GM21737 (cell line): ENCODE data around the gene TERB1.
"Not testable (repeated sequence)": the region's sequence is repeated elsewhere in the genome, so short reads cannot be mapped to it uniquely, and the experiment has no call there.

Experiments
- ATAC-seq: cut with Tn5 transposase; IDR thresholded peaks from one replicate; pipeline ENCODE4 v1.9.1; 2021; ENCODE audit warnings: mild to moderate bottlenecking, moderate library complexity; ENCODE audit not compliant: unreplicated experiment

TERB1 gene

DNA sequence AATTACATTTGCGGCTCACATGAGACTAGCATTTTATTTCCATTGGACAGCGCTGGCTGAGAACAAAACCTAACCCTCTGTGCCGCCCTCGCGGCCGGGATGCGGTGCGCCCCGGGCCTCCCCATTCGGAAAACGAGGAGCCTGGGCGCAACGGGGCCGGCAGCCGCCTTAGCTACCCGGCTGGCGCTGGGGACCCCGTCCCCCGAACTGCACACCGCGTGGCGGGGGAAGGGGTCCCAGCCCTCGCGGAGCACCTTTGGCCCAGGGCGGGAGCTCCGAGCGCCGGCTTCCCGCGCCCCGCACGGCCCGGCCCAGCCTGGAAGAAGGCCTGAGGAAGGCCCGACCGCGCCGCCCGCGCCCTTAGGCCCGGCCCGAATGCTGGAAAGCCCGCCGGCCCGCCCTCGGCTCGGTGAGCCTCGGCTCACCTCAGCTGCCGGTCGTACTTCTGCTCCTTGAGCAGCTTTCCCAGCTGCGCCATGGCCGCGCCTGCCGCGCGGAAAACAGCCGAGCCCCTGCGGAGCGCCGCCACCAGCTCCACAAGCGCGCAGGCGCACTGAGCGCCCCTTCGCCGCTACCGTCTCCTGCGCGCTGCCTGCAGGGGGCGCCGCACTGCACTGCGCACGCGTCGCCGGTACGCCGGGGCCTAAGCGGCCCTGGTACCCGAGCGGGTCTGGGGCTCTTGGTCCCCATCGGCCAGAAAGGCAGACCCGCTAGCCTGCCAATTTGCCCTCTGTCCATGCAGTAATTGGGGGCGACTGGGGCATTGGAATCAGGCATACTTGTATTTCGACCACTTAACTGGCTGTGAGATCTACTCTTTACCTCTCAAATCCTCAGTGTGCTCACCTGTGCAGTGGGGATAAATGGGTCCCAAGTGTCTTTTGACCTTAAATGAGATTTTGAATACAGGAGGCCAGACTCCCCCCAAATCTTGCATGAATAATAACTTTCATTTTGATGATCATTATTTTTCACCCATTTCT, 29.3 kb upstream of the TERB1 start, which contains the start of gene NAE1:
Gene NAE1 (minus strand): TSS at position 555 of the 983 bp plus-strand sequence. CDS start 77 bp downstream, at position 478.
- ATAC-seq, result peak; percentile 92

DNA sequence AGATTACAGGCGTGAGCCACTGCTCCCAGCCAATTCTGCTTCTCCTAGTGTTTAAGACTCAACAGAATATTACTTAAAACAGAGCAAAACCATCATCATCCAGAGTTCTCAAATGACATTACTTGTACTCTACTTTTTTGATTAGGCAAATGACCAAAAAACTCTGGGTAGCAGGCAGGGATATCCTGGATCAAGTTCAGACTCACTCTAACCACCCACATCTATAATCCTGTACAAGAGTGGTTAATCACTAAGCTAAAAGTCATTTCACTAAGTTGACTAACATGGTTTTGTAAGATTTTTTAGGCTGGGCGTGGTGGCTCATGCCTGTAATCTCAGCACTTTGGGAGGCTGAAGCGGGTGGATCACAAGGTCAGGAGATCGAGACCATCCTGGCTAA, 22.6 kb upstream of the TERB1 start:
- no peak for ATAC-seq

DNA sequence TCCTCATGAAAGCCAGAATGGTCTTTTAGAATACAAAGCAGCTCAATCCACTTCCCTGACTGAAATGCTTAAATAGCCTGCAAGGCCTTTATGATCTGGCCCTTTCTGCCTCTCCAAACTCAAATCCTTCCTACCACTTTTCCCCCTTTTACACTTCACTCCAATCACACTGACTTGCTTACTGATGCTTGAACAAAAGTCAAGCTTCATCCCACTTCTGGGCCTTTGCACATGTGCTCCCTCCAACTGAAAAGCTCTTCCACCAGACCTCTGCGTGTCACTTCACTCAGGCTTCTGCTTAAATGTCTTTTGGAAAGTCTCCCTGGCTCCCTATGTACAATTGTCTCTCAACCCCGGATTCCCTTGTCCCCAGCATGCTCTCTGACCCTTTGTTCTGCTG, 13.3 kb upstream of the TERB1 start:
- no peak for ATAC-seq

DNA sequence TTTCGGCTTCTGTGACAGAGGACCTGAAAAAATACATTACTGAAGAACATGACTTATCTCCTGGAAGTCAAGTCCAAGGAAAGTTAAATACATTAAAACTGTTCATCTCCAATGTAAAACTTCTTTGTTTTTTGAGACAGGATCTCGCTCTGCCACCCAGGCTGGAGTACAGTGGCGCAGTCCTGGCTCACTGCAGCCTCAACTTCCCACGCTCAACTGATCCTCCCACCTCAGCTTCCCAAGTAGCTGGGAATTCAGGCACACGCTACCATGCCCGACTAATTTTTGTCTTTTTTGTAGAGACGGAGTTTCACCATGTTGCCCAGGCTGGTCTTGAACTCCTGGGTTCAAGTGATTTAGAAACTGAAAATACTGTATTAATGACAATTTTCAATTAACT, 9.7 kb upstream of the TERB1 start:
- ATAC-seq, result no peak

DNA sequence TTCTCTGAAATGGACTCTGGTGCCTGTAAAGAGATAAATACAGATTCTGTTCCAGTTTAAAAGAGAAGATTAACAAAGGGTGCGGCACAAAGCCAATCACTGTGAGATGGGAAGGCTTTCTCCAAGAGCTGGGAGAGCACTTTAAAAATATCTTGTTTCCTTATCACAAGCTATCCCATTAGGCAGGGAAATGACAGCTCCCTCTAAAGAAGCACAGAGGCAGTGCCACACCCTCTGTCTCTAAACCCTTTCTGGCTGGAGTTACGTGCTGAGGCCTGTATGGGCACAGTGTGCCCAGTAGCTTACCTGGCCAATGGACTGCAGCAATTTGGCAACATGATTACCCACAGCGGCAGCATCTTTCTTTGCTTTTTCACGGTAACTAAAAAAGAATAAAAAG, 9.0 kb upstream of the TERB1 start:
- ATAC-seq, result no peak

DNA sequence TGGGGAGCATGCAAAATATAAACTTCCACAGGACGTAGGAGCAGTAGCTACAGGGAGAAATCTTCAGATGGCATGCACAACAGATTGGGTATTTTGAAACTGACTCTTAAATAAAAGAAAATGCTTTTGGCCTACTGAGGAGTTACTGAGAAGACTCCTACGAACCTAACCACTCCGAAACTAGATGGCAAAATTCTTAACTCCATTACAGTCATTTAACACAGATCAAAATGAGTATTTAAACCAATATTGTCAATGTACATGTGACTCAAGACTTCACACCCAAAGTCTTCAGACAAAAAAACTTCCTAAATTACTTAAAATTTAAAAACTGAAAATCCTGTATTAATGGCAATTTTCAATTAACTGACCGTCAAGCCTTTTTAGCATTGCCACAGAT, 8.4 kb upstream of the TERB1 start:
- ATAC-seq, result no peak

DNA sequence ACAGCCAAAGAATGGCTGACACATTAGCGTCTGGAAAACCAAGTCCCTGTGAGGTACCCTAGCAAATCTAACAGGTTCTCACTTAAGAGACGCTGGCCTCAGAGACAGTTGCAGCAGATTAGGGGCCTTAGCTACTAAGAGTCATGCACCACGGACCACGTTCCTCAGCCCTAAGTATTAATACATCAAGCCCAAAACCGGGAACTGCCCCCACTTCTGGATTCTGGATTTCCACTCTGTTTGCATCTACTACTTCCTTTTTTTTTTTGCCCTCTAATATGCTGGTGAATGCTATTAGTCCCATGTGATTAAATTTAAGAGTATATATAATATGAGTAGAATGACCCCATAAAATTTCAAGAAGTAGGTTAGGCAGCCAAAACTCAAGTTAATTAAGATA, 775 bp upstream of the TERB1 start:
- no peak for ATAC-seq

DNA sequence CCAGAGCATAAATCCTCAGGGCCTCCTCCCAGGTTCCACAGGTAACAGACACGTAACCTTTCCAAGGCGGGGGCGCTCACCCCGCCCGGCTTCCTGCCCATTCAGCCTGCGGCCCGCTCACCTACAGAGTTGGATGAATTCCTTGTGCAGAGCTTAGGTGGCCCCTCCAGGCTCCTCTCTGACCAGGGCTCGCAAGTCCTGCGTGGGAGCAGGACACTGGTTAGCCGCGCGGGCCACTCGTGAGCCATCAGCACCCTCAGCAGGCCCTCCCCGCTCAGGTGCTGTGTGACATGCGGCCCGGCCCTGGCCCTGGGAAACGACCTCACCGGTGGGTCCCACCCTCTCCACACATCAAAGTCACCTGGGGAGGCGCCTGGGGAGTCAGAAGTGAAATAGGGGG, 528 bp downstream of the TERB1 start:
- ATAC-seq, result no peak

DNA sequence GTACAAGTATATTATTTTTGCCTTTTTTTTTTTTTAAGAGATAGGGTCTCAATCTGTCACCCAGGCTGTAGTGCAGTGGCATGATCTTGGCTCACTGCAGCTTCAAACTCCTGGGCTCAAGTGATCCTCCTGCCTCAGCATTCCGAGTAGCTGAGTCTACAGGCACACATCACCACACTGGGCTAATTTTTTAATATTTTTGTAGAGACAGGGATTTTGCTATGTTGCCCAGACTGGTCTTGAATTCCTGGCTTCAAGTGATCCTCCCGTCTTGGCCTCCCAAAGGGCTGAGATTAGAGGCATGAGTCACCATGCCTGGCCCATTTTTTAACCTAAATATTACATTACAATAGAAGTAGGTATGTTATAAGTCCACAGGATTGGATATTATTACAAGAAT, 3.2 kb downstream of the TERB1 start:
- no peak for ATAC-seq

DNA sequence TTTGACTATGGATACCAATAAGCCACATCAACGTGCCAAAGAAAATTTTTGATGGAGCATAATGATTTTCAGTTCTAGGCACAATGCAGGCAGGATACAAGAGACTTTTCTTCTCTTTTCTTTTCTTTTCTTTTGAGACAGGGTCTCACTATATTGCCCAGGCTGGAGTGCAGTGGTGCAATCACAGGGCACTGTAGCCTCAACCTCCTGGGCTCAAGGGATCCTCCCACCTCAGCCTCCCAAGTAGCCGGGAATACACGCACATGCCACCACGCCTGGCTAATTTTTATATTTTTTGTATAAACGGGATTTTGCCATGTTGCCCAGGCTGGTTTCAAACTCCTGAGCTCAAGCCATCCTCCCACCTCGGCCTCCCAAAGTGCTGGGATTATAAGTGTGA, 7.4 kb downstream of the TERB1 start:
- not testable (repeated sequence) for ATAC-seq

DNA sequence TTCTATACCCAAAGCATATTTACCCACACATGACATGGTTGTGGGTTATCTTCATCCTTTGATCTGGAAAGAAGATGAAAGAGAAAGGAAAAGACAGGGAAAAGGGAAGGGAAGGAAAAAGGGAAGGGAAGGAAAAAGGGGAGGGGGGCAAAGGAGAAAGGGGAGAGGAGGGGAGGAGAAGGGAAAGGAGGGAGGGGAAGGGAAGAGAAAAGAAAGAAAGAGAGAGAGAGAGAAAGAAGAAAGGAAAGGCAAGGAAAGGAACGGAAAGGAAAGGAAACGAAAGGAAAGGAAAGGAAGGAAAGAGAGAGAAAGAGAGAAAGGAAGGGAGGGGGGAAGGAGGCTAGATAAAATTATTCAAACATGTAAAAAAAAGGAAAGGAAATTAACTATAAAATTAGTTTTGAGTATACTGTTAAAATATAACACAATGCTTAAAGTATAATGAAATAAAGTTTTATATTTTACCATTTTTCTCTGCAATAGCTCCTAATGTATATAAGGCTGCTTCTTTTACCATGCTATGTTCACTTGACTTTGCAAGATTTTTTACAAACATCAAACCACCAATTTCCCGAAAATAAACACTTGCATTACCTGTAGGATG, 11.2 kb downstream of the TERB1 start:
- no peak for ATAC-seq

DNA sequence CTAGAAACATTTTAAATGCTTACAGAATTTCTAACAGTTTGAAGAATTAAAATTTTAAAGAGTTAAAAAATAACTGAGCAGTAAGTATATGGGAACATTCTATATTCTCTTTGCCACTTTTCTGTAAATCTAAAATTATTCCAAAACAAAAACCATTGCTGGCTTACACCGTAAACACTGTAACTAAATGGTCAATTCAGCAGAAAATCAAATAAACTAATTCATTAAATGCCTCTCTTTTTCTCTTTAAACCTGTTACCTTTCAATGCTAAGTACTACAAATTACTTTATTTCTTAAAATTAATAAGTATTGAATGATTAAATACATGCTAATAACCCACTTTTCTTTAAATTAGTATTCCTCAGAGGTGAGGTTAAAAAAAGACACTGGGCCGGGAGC, 14.0 kb downstream of the TERB1 start:
- ATAC-seq, result no peak

DNA sequence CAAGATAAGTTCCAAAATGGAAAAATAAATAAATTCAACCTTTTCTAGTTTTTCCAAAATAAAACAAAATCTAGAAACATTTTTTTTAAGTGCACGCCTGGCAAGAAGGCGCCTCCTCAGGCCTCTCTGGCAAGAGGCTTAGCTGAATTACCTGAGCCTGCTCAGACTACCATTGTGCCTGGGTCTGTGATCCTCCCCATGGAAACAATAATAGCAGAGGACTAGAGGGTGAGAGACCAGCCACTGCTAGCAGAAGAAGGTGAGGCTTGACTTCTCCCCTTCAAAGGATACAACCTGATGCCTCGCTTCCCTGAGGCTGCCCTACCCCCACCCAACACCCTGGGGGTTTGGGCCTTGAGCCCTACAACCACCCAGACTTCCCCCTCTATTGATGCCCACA, 14.8 kb downstream of the TERB1 start:
- ATAC-seq, result no peak

DNA sequence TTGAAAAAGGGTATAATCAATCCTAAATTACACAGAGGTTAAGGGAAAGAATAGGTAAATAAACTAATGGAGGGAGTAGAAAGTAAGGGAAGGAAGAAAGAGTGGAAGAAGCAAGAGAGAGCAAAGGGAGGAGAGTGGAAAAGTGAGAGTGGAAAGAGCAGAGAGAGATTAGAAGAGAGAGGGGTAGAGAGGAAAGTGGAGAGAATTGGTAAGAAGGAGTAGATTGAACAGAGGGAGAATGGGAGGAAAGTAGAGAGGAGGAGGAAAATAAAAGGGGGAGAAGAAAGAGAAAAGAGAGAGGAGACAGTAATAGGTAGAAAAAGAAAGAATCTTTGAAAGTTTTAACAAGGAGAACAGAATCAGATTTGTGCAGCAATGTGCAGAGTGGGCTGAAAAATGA, 24.9 kb downstream of the TERB1 start:
- ATAC-seq, result no peak

DNA sequence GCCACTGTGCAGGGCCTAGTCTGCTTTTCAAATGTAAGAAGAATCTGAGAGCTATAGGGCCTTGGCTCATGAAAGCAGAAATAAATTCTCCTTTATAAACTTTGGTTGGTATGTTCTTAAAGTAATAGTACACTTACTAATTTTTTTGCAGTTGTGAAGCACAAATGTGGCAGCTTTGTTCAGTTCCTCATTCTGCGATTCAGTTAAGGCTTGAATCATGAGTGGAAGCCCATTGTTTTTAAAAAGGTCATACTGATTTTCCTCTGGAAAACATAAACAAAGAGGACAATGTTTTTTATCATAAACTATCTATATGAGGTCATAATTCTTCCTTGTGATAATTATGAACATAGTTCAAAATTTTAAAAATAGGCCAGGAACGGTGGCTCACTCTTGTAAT, 26.4 kb downstream of the TERB1 start:
- ATAC-seq, result no peak

DNA sequence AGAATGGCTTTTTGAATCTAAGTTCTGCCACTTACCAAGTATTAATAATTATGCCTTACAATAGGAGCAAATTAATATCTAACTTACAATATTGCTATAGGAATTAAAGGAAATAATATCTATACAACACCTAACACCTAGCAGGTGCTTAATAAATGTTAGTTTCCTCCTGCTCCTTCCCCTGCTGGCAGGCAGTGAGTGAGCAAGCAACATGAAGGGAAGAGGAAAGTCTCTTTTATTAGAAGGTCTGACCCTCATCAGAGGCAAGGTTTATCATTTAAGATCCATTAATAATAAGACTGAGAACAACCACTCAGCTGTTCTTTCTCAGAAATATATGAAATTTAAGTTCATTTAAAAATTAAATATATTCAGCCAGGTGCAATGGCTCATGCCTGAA, 43.3 kb downstream of the TERB1 start:
- no peak for ATAC-seq

DNA sequence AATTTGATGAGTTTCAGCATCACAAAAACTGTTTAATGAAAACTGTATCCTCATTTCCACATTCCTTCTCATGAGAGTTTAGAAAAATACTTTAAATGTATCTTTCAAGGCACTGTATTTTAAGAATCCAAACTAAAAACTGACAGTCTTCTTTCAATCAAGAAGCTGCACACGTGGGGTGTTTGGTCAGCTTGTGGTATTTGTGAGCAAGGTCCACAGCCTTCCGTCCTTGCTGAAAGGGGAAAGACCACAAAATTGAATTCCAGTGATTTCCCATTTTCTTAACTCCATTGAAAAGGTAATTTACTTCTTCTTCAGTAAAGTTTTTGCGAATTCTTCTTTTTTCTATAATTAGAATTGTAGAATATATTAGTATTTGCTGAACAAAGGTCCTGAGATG, 46.6 kb downstream of the TERB1 start:
- no peak for ATAC-seq

DNA sequence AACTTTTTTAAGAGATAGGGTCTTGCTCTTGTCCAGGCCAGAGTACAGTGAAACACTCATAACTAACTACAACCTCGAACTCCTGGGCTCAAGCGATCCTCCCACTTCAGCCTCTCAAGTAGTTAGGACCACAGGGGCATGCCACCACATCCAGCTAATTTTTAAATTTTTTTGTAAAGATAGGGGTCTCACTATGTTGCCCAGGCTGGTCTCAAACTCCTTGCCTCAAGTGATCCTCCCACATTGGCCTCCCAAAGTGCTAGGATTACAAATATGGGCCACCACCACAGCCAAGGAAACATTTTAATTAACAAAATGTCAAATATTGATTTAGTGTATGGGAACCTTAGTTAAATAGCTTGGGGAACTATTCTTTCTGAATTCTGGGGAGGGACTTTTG, 47.2 kb downstream of the TERB1 start:
- ATAC-seq, result no peak

DNA sequence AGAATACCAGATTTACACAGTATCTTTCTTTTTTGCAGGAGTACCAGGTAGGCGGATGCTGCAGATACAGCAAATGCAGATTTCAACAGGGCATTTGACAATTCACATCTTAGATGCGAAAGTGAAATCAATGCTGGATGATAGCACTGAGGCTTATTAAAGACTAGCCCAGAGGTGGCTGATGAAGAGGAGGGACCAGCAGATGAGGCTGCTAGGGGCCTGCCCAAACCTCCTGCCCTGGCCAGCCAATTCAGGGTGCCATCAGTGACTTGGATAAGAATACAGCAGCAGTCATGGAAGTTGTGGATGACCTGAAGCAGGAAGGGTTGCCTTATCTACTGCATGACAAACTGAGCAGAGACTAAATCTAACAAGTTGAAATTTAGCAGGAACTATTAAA, 48.4 kb downstream of the TERB1 start:
- no peak for ATAC-seq

DNA sequence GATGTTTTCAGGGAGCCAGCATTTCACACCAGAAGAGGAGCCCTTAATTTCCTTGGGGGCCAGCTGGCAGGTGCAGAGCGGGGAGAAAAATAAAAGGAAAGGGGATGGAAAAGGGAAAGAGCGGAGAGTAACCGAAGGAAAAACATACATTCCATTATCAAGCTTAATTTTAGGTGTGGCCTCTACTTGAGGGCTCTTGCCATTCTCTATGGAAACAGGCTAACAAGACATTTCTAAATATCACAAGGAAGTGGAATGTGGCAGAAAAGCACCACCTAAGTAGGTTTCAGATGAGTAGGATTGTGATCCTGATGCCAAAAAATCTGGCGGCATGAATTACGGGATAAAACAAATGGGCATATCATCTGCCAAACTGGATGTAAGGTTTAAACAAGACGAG, 49.0 kb downstream of the TERB1 start:
- ATAC-seq, result no peak

DNA sequence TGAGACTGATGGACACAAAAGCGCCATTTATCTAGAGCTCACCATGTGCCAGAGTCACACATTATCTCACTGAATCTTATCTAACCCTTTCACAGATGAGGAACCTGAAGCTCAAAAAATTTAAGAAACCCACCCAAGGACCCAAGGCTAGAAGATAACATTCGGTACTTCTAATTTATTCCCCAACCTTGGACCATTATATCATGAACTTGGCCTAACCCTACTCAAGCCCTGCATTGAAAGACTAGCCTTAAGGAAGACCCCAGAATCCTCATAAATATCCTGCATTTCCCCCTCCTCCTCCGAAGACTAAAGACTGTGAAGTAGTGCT, 49.4 kb downstream of the TERB1 start:
- no peak for ATAC-seq

DNA sequence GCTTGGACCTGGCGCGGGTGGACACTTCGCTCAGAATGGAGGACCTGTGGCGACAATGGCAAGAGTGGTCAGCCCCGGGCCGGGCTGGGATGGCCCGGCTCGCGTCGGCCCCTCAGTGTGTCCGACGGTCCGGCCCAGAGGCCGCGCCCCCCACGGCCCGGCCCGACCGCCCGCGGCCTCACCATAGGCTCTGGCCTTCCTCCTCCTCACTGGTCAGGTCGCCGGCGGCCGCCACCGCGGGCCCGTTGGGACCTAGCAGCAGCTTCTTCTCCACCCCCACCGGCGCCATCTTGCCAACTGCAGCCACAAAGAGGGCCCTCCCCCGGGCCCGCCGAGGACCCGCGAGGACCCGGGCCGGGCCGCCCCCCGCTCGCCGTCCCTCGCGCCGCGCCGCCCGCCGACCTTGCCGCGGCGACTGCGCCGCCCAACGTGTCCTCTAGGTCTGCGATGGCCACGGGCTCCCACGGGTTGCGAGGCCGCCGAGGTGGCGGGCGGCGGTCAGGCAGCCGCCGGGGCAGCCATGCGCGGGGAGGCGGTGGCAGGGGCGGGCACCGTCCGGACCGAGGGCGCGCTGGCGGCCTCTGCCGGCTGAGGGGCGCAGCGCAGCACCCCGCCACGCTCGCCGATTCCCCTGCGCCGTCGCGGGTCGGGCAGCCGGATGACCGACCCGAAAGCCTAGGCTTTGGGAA, 49.9 kb downstream of the TERB1 start, which contains the start of gene DYNC1LI2:
Gene DYNC1LI2 (minus strand): TSS at position 307 of the 689 bp plus-strand sequence. CDS start 18 bp downstream, at position 289.
- ATAC-seq, result peak; percentile 82
